Fibroblast of peridontal ligament (primary cell): ENCODE data around the gene GIMAP5.

Experiments used
- DNase-seq: peaks from one replicate; pipeline ENCODE4 v3.0.0-alpha.2; 2010; ENCODE audit errors: extremely low read depth

Gene GIMAP5

GRCh38 chr7:150737265-150738055, at the start of gene GIMAP5:
TSS of gene GIMAP5 (plus strand) at chr7:150737418. CDS start at chr7:150740885, 3,467 bp downstream.
- no peak for DNase-seq

GRCh38 chr7:150688630-150689029, 48.6 kb upstream of the GIMAP5 start:
- no peak for DNase-seq

GRCh38 chr7:150695654-150696053, 41.6 kb upstream of the GIMAP5 start:
- no peak for DNase-seq

GRCh38 chr7:150703209-150703608, 34.0 kb upstream of the GIMAP5 start:
- no peak for DNase-seq

GRCh38 chr7:150715293-150715692, 21.9 kb upstream of the GIMAP5 start:
- DNase-seq, result no peak

GRCh38 chr7:150715738-150716137, 21.5 kb upstream of the GIMAP5 start:
- DNase-seq, result no peak

- no peak for DNase-seq
Observed at GRCh38 chr7:150716368-150716767, 20.9 kb upstream of the GIMAP5 start, which contains the start of gene GIMAP1. TSS of gene GIMAP1 (plus strand) at chr7:150716613. CDS start at chr7:150719048, 2,435 bp downstream.

- no peak for DNase-seq
Observed at GRCh38 chr7:150716939-150717338, 20.3 kb upstream of the GIMAP5 start.

GRCh38 chr7:150717814-150718420, 19.3 kb upstream of the GIMAP5 start:
- no peak for DNase-seq

GRCh38 chr7:150719436-150719835, 17.8 kb upstream of the GIMAP5 start:
- no peak for DNase-seq

GRCh38 chr7:150719960-150720891, 17.0 kb upstream of the GIMAP5 start:
- no peak for DNase-seq

- no peak for DNase-seq
Observed at GRCh38 chr7:150721970-150722373, 15.2 kb upstream of the GIMAP5 start.

- DNase-seq, result no peak
Observed at GRCh38 chr7:150722431-150722931, 14.7 kb upstream of the GIMAP5 start.

- no peak for DNase-seq
Observed at GRCh38 chr7:150723467-150723866, 13.8 kb upstream of the GIMAP5 start.

- DNase-seq, result no peak
Observed at GRCh38 chr7:150727381-150727780, 9.8 kb upstream of the GIMAP5 start.

GRCh38 chr7:150728011-150728410, 9.2 kb upstream of the GIMAP5 start:
- DNase-seq, result no peak

GRCh38 chr7:150728609-150729008, 8.6 kb upstream of the GIMAP5 start:
- DNase-seq, result no peak

- DNase-seq, result no peak
Observed at GRCh38 chr7:150731916-150732315, 5.3 kb upstream of the GIMAP5 start.

GRCh38 chr7:150732786-150733481, 4.3 kb upstream of the GIMAP5 start:
- DNase-seq, result no peak

GRCh38 chr7:150733482-150734095, 3.6 kb upstream of the GIMAP5 start:
- no peak for DNase-seq

GRCh38 chr7:150734254-150734653, 3.0 kb upstream of the GIMAP5 start:
- DNase-seq, result no peak
